Breast epithelium (tissue), 4 donors: ENCODE results near the gene SPIB. TPM values are rescaled to one million over a fixed set of nuclear protein-coding genes. Genes with fewer than 3 reads are reported as not detected.

ENCODE experiments used
- DNase-seq, 2 donors: peaks; one replicate each; pipeline ENCODE4 v3.0.0-alpha.2; 2019; ENCODE audit warnings: low spot score in 2 of 2
- H3K27ac ChIP-seq, 2 donors: fragments of 200-600 bp; sonication (generic) in 1 of 2; one replicate each; pipeline ENCODE4 v1.5.1; 2016 to 2019; ENCODE audit warnings: mild to moderate bottlenecking in 1 of 2
- H3K27me3 ChIP-seq, 2 donors: fragments of 200-600 bp; sonication (generic) in 1 of 2; one replicate each; pipeline versions ENCODE4 v1.5.1 to v1.6.0; 2017 to 2019; ENCODE audit warnings: control low read depth in 1 of 2, mild to moderate bottlenecking in 1 of 2
- H3K36me3 ChIP-seq: fragments of 200-600 bp; one replicate; pipeline ENCODE4 v1.5.1; 2019
- H3K4me1 ChIP-seq, 2 donors: fragments of 200-600 bp; sonication (generic); one replicate each; pipeline ENCODE4 v1.5.1; 2016 to 2019; ENCODE audit warnings: control low read depth in 1 of 2
- H3K4me3 ChIP-seq, 3 donors: fragments of 200-600 bp; sonication (generic); 1 replicate in 2 of 3; 2 replicates in 1 of 3; pipeline ENCODE4 v1.5.1; 2016 to 2019; ENCODE audit warnings: mild to moderate bottlenecking in 3 of 3, moderate library complexity in 2 of 3
- H3K9me3 ChIP-seq, 2 donors: fragments of 200-600 bp; sonication (generic) in 1 of 2; one replicate each; pipeline ENCODE4 v1.5.1; 2016 to 2019; ENCODE audit warnings: control low read depth in 1 of 2
- CTCF ChIP-seq, 3 donors: fragments of 450-650 bp; IDR thresholded peaks; one replicate each; pipeline ENCODE4 v1.5.1; 2016 to 2017; ENCODE audit warnings: antibody characterized with exemption in 3 of 3, mild to moderate bottlenecking in 3 of 3, moderate library complexity in 3 of 3
- POLR2A ChIP-seq: fragments of 450-650 bp; IDR thresholded peaks from one replicate; pipeline ENCODE4 v1.6.1; 2016; ENCODE audit warnings: antibody characterized with exemption, mild to moderate bottlenecking, moderate library complexity
- POLR2AphosphoS5 ChIP-seq, 3 donors: sonication (generic); formaldehyde crosslinking; IDR thresholded peaks; one replicate each; pipeline ENCODE4 v1.6.1; 2017; ENCODE audit warnings: antibody characterized with exemption in 3 of 3
- intact Hi-C: fragments of 100-400 bp; cut with DNase I; formaldehyde crosslinking; loops from one replicate; pipeline ENCODE4 v1.15.1; 2023; ENCODE audit warnings: low total_unique reads
- total RNA-seq, 3 donors: library from RNA; depleted of rRNA; stranded (reverse); fragments of >200 nt; gene quantifications; one replicate each; pipeline ENCODE4 v1.1.0, GENCODE V29; 2016

The SPIB gene
- total RNA-seq, 3 donors from 2014 or later = 0.33 TPM; not detected in 2

- intact Hi-C loops = loop anchor here (2.0 kb wide), 1 partner anchor 22 kb away; no protein-coding TSS in a partner anchor
- TF ChIP-seq POLR2AphosphoS5 (IDR thresholded peaks at IDR 0.05) (no peak), POLR2A (no peak)
- Histone ChIP-seq H3K4me3 (no peak overlapping the region), H3K27me3 (peaks cover 5 to 44% of the 10 kb centered on the region in 2 donors), H3K4me1 (no peaks in the 10 kb centered on the region), H3K36me3 (no peaks in the 10 kb centered on the region), H3K9me3 (no peaks in the 10 kb centered on the region), H3K27ac (no peak overlapping the region)
- no peak for DNase-seq
These were observed 2.4 kb upstream of the SPIB start for GRCh38 chr19:50416034-50416977.

- H3K4me3 ChIP-seq = no peak overlapping the region
- H3K27me3 ChIP-seq = peaks cover 5 to 44% of the 10 kb centered on the region in 2 donors
- intact Hi-C loops = loop anchor here (2.0 kb wide), 1 partner anchor 21 kb away; no protein-coding TSS in a partner anchor
These were observed 1.3 kb upstream of the SPIB start for GRCh38 chr19:50417111-50418081.

GRCh38 chr19:50419022-50419579, 363 bp downstream of the SPIB start:
- intact Hi-C loops = no loop called here
- H3K27me3 ChIP-seq = peaks cover 5 to 44% of the 10 kb centered on the region in 2 donors
- no peak overlapping the region for H3K4me3 ChIP-seq

More at GRCh38 chr19:50417111-50418081, 1.3 kb upstream of the SPIB start:
- H3K9me3 ChIP-seq = no peaks in the 10 kb centered on the region
- H3K36me3 ChIP-seq = no peaks in the 10 kb centered on the region
- TF ChIP-seq POLR2AphosphoS5 (IDR thresholded peaks at IDR 0.05) = no peak
- TF ChIP-seq CTCF (IDR thresholded peaks at IDR 0.05) = no peak
- TF ChIP-seq POLR2A = no peak
- H3K4me1 ChIP-seq = no peaks in the 10 kb centered on the region
- no peak for DNase-seq
- no peak overlapping the region for H3K27ac ChIP-seq

GRCh38 chr19:50419580-50420035, 870 bp downstream of the SPIB start:
- Histone ChIP-seq H3K4me3 (no peak overlapping the region), H3K27me3 (peaks cover 5 to 44% of the 10 kb centered on the region in 2 donors), H3K9me3 (no peaks in the 10 kb centered on the region), H3K27ac (no peak overlapping the region), H3K4me1 (no peaks in the 10 kb centered on the region), H3K36me3 (no peaks in the 10 kb centered on the region)
- TF ChIP-seq POLR2A (no peak), POLR2AphosphoS5 (IDR thresholded peaks at IDR 0.05) (no peak)
- intact Hi-C loops = no loop called here
- no peak for DNase-seq

More at GRCh38 chr19:50419022-50419579, 363 bp downstream of the SPIB start:
- Histone ChIP-seq H3K4me1 (no peaks in the 10 kb centered on the region), H3K27ac (no peak overlapping the region), H3K9me3 (no peaks in the 10 kb centered on the region), H3K36me3 (no peaks in the 10 kb centered on the region)
- no peak for DNase-seq
- TF ChIP-seq POLR2AphosphoS5 (IDR thresholded peaks at IDR 0.05) = no peak
- TF ChIP-seq CTCF (IDR thresholded peaks at IDR 0.05) = no peak
- TF ChIP-seq POLR2A = no peak

- intact Hi-C loops = no loop called here
- DNase-seq = no peak
- H3K4me1 ChIP-seq = no peaks in the 10 kb centered on the region
- no peaks in the 10 kb centered on the region for H3K9me3 ChIP-seq
- no peak for TF ChIP-seq POLR2A
- no peak for TF ChIP-seq CTCF (IDR thresholded peaks at IDR 0.05)
- TF ChIP-seq POLR2AphosphoS5 (IDR thresholded peaks at IDR 0.05) = no peak
- no peaks in the 10 kb centered on the region for H3K36me3 ChIP-seq
- H3K4me3 ChIP-seq = no peak overlapping the region
- H3K27ac ChIP-seq = no peak overlapping the region
- peaks cover 5 to 44% of the 10 kb centered on the region in 2 donors for H3K27me3 ChIP-seq
These were observed 1.4 kb downstream of the SPIB start for GRCh38 chr19:50420127-50420526.
